ENCODE measurements around the gene FZD2. TPM values are rescaled to one million over a fixed set of nuclear protein-coding genes. Genes with fewer than 3 reads are reported as not detected.
A peak's percentile ranks its signal among the peaks of the same experiment; 100 is the strongest.
"Not testable (repeated sequence)": the region's sequence is repeated elsewhere in the genome, so short reads cannot be mapped to it uniquely, and the experiment has no call there.

Gene FZD2
- 100 to 1,000 TPM in 1 of 6 experiments, 10 to 100 TPM in 5; 76.4 to 103 (median 92.8) TPM for total RNA-seq (2021; fragmentation: NEBNext Ultra II Directional; extraction: Animal tissue kit (Norgen Biotek cat#: 25700))
- long read RNA-seq, transcript FZD2-201 (1 exons, 2,112 nt), result major isoform, 32 of 32 reads
- long read RNA-seq, partial matches to known transcripts, result 0 of 32 reads
- long read RNA-seq, other reads (novel, unspliced or antisense), result 0 of 32 reads

GRCh38 chr17:44556832-44557606 lies at the start of gene FZD2:
FZD2 (plus strand) TSS chr17:44557484; CDS start chr17:44557689, 205 bp downstream.
- peaks cover 5% of the 10 kb centered on the region for H3K27me3 Mint-ChIP-seq (ENCODE audit: insufficient read depth)
- peak within 1 kb of the TSS; percentile 100 for H3K4me3 Mint-ChIP-seq
- peak; percentile 99 for DNase-seq
- TF ChIP-seq CTCF (IDR thresholded peaks at IDR 0.05), result no peak
- H3K27ac Mint-ChIP-seq, result peak within 1 kb of the TSS; percentile 97
- peaks cover 43% of the 10 kb centered on the region for H3K36me3 Mint-ChIP-seq (ENCODE audit: low read depth)
- peaks cover 58% of the 10 kb centered on the region for H3K4me1 Mint-ChIP-seq (ENCODE audit: low read depth)
- H3K9me3 Mint-ChIP-seq, result peaks cover 20% of the 10 kb centered on the region

- not testable (repeated sequence) for H3K9me3 Mint-ChIP-seq; H3K4me1 Mint-ChIP-seq (ENCODE audit: low read depth); H3K36me3 Mint-ChIP-seq (ENCODE audit: low read depth); H3K4me3 Mint-ChIP-seq; DNase-seq; H3K27ac Mint-ChIP-seq
- peaks cover 11% of the 10 kb centered on the region for H3K27me3 Mint-ChIP-seq (ENCODE audit: insufficient read depth)
Observed at GRCh38 chr17:44511241-44512134, 45.8 kb upstream of the FZD2 start.

- H3K4me3 Mint-ChIP-seq, result no peak overlapping the region
- peak; percentile 28 for DNase-seq
- H3K27me3 Mint-ChIP-seq (ENCODE audit: insufficient read depth), result peaks cover 5% of the 10 kb centered on the region
- no peak for TF ChIP-seq CTCF (IDR thresholded peaks at IDR 0.05)
- no peak overlapping the region; the same call in 1 of the 2 replicates for H3K27ac Mint-ChIP-seq
- no peaks in the 10 kb centered on the region for H3K36me3 Mint-ChIP-seq (ENCODE audit: low read depth)
- H3K9me3 Mint-ChIP-seq, result no peaks in the 10 kb centered on the region
- H3K4me1 Mint-ChIP-seq (ENCODE audit: low read depth), result peaks cover 13% of the 10 kb centered on the region
Observed at GRCh38 chr17:44518032-44518431, 39.3 kb upstream of the FZD2 start.

GRCh38 chr17:44522883-44523671 lies 34.2 kb upstream of the FZD2 start:
- H3K27ac Mint-ChIP-seq, result no peak overlapping the region
- H3K4me3 Mint-ChIP-seq, result no peak overlapping the region
- DNase-seq, result peak; percentile 66
- H3K9me3 Mint-ChIP-seq, result peaks cover 8% of the 10 kb centered on the region
- no peaks in the 10 kb centered on the region; the same call in none of the 2 replicates for H3K27me3 Mint-ChIP-seq (ENCODE audit: insufficient read depth)
- H3K36me3 Mint-ChIP-seq (ENCODE audit: low read depth), result no peaks in the 10 kb centered on the region
- H3K4me1 Mint-ChIP-seq (ENCODE audit: low read depth), result peaks cover 2% of the 10 kb centered on the region
- peak; percentile 81 for TF ChIP-seq CTCF (IDR thresholded peaks at IDR 0.05)

- TF ChIP-seq CTCF (IDR thresholded peaks at IDR 0.05), result no peak
- Mint-ChIP-seq H3K27me3 (ENCODE audit: insufficient read depth) (no peaks in the 10 kb centered on the region; the same call in none of the 2 replicates), H3K4me1 (ENCODE audit: low read depth) (no peaks in the 10 kb centered on the region), H3K27ac (no peak overlapping the region), H3K4me3 (no peak overlapping the region), H3K9me3 (peaks cover 8% of the 10 kb centered on the region), H3K36me3 (ENCODE audit: low read depth) (no peaks in the 10 kb centered on the region)
- no peak for DNase-seq
Observed at GRCh38 chr17:44523672-44523972, 33.7 kb upstream of the FZD2 start.

All from HFFc6 (cell line).